OCI-LY3 (cell line): ENCODE results near the gene TET2.

ENCODE experiments used
- H2AFZ ChIP-seq: fragments of 200-600, 300-600 bp; shearing (Covaris generic); 2 replicates; pipeline ENCODE4 v1.6.0; 2014; ENCODE audit warnings: antibody characterized with exemption, low read depth, low read length
- H3K27ac ChIP-seq: fragments of 200-600, 300-600 bp; sonication (generic); 2 replicates; pipeline ENCODE4 v1.5.1; 2014; ENCODE audit warnings: mild to moderate bottlenecking, low read length, moderate library complexity, mixed read lengths
- H3K27me3 ChIP-seq: fragments of 200-600, 300-600 bp; sonication (generic); 2 replicates; pipeline ENCODE4 v1.6.1; 2014; ENCODE audit warnings: low read depth, low read length, mixed read lengths
- H3K36me3 ChIP-seq: fragments of 200-600, 300-600 bp; sonication (generic); replicated peaks from 2 replicates; pipeline ENCODE3; 2014; ENCODE audit warnings: low read depth, low read length, mixed read lengths
- H3K4me1 ChIP-seq: fragments of 300-600, 200-600 bp; sonication (generic); 2 replicates; pipeline ENCODE4 v1.6.1; 2014; ENCODE audit warnings: low read length, mixed read lengths
- H3K4me2 ChIP-seq: fragments of 200-600, 300-600 bp; sonication (generic); 2 replicates; pipeline ENCODE4 v1.6.1; 2014; ENCODE audit warnings: low read length, mixed read lengths
- H3K4me3 ChIP-seq: fragments of 300-600, 200-600 bp; sonication (generic); 2 replicates; pipeline ENCODE4 v1.5.1; 2014; ENCODE audit warnings: antibody characterized with exemption, mild to moderate bottlenecking, low read length, moderate library complexity
- H3K79me2 ChIP-seq: fragments of 300-600, 200-600 bp; shearing (Covaris generic); 2 replicates; pipeline ENCODE4 v1.6.1; 2014; ENCODE audit warnings: mild to moderate bottlenecking, low read length, mixed read lengths
- H3K9ac ChIP-seq: fragments of 300-600, 200-600 bp; shearing (Covaris generic); 2 replicates; pipeline ENCODE4 v1.6.0; 2014; ENCODE audit warnings: mild to moderate bottlenecking, low read length, moderate library complexity
- H3K9me3 ChIP-seq: fragments of 200-600, 300-600 bp; shearing (Covaris generic); 2 replicates; pipeline ENCODE4 v1.6.1; 2014; ENCODE audit warnings: low read length, mixed read lengths; ENCODE audit not compliant: insufficient read depth
- H4K20me1 ChIP-seq: fragments of 200-600, 300-600 bp; sonication (generic); 2 replicates; pipeline ENCODE4 v1.6.1; 2016; ENCODE audit warnings: low read length, mixed read lengths; ENCODE audit not compliant: insufficient read depth
- EZH2phosphoT487 ChIP-seq: fragments of 200-600 bp; shearing (Covaris generic); IDR thresholded peaks from 2 replicates; pipeline ENCODE4 v1.6.1; 2018; ENCODE audit warnings: antibody characterized with exemption, mixed run types, low read depth
- TF ChIP-seq, protein P1 (sequence below): fragments of 200-600, 300-600 bp; sonication (generic); IDR thresholded peaks from 2 replicates; pipeline ENCODE4 v1.5.1; 2014; ENCODE audit warnings: antibody characterized with exemption, low read length, low read depth

The TET2 gene

GRCh38 chr4:105150503-105150902, 3.8 kb downstream of the TET2 start:
- peaks cover 31% of the 10 kb centered on the region for H4K20me1 ChIP-seq
- H3K27me3 ChIP-seq = no peaks in the 10 kb centered on the region
- TF ChIP-seq EZH2phosphoT487 = no peak
- TF ChIP-seq, protein P1, sequence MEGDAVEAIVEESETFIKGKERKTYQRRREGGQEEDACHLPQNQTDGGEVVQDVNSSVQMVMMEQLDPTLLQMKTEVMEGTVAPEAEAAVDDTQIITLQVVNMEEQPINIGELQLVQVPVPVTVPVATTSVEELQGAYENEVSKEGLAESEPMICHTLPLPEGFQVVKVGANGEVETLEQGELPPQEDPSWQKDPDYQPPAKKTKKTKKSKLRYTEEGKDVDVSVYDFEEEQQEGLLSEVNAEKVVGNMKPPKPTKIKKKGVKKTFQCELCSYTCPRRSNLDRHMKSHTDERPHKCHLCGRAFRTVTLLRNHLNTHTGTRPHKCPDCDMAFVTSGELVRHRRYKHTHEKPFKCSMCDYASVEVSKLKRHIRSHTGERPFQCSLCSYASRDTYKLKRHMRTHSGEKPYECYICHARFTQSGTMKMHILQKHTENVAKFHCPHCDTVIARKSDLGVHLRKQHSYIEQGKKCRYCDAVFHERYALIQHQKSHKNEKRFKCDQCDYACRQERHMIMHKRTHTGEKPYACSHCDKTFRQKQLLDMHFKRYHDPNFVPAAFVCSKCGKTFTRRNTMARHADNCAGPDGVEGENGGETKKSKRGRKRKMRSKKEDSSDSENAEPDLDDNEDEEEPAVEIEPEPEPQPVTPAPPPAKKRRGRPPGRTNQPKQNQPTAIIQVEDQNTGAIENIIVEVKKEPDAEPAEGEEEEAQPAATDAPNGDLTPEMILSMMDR = no peak
- peaks cover 5% of the 10 kb centered on the region for H3K36me3 ChIP-seq
- no peak overlapping the region for H2AFZ ChIP-seq
- no peak overlapping the region for H3K4me2 ChIP-seq
- peaks cover 74% of the 10 kb centered on the region for H3K79me2 ChIP-seq
- no peaks in the 10 kb centered on the region for H3K9me3 ChIP-seq
- H3K9ac ChIP-seq = no peak overlapping the region
- H3K4me3 ChIP-seq = no peak overlapping the region
- H3K27ac ChIP-seq = no peak overlapping the region
- H3K4me1 ChIP-seq = peaks cover 10% of the 10 kb centered on the region

DNA sequence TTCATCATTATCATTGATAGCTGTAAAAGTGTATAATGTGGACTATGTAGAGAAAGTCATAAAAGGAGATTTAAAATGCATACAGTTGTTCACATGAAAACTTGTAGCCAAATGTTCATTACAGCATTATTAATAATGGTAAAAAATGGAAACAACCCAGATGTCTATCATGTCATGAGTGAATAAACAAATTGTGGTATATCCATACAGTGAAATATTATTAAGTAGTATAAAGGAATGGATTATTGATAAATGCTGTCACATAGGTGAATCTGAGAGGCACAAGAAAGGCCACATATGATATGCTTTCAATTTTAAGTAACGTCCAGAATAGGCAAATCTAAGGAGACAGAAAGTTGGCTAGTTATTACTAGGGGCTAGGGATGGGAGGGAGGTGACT, 7.1 kb downstream of the TET2 start:
- Histone ChIP-seq H3K27ac (no peak overlapping the region), H4K20me1 (peaks cover 43% of the 10 kb centered on the region), H2AFZ (no peak overlapping the region), H3K4me3 (no peak overlapping the region), H3K79me2 (peaks cover 71% of the 10 kb centered on the region), H3K4me1 (peaks cover 3% of the 10 kb centered on the region; the same call in 1 of the 2 replicates), H3K4me2 (no peak overlapping the region), H3K27me3 (no peaks in the 10 kb centered on the region), H3K9me3 (no peaks in the 10 kb centered on the region), H3K36me3 (peaks cover 7% of the 10 kb centered on the region), H3K9ac (no peak overlapping the region)
- TF ChIP-seq, protein P1 = no peak
- no peak for TF ChIP-seq EZH2phosphoT487

DNA sequence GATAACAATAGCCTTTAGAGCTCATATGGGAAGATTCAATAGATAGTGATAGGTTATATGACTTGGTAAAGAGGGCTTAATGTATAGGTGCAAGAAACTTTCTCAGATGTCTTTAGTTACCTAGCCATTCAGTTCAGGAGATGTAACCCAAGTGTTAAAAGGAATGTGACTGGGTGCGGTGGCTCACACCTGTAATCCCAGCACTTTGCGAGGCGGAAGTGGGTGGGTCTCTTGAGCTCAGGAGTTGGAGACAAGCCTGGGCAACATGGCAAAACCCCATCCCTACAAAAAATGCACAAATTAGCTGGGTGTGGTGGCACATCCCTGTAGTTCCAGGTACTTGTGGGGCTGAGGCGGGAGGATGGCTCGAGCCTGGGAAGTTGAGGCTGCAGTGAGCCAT, 7.9 kb downstream of the TET2 start:
- Histone ChIP-seq H3K27me3 (no peaks in the 10 kb centered on the region), H3K9ac (no peak overlapping the region), H3K36me3 (peaks cover 7% of the 10 kb centered on the region), H3K4me1 (no peaks in the 10 kb centered on the region), H4K20me1 (peaks cover 42% of the 10 kb centered on the region), H2AFZ (no peak overlapping the region), H3K4me2 (no peak overlapping the region), H3K9me3 (no peaks in the 10 kb centered on the region), H3K4me3 (no peak overlapping the region), H3K79me2 (peaks cover 70% of the 10 kb centered on the region), H3K27ac (no peak overlapping the region)
- no peak for TF ChIP-seq EZH2phosphoT487
- TF ChIP-seq, protein P1 = no peak

- Histone ChIP-seq H3K79me2 (peaks cover 63% of the 10 kb centered on the region), H3K27ac (no peak overlapping the region), H2AFZ (no peak overlapping the region), H4K20me1 (peaks cover 35% of the 10 kb centered on the region), H3K4me1 (no peaks in the 10 kb centered on the region), H3K27me3 (no peaks in the 10 kb centered on the region), H3K36me3 (peaks cover 7% of the 10 kb centered on the region), H3K4me2 (no peak overlapping the region), H3K4me3 (no peak overlapping the region), H3K9me3 (no peaks in the 10 kb centered on the region), H3K9ac (no peak overlapping the region)
- TF ChIP-seq EZH2phosphoT487 = no peak
Measured at GRCh38 chr4:105155426-105155825, 8.8 kb downstream of the TET2 start.

GRCh38 chr4:105158837-105159236, 12.2 kb downstream of the TET2 start:
- Histone ChIP-seq H3K27ac (no peak overlapping the region), H3K79me2 (peaks cover 57% of the 10 kb centered on the region), H4K20me1 (peaks cover 46% of the 10 kb centered on the region; the same call in 1 of the 2 replicates), H3K4me3 (no peak overlapping the region), H2AFZ (no peak overlapping the region), H3K4me1 (no peaks in the 10 kb centered on the region), H3K27me3 (no peaks in the 10 kb centered on the region), H3K9ac (no peak overlapping the region), H3K4me2 (no peak overlapping the region), H3K36me3 (peaks cover 7% of the 10 kb centered on the region), H3K9me3 (no peaks in the 10 kb centered on the region)
- TF ChIP-seq, protein P1 = no peak
